HCT116 (cell line): ENCODE results near the gene PIGN. TPM values are rescaled to one million over a fixed set of nuclear protein-coding genes. Genes with fewer than 3 reads are reported as not detected.

Experiments
- ATAC-seq: fragments of 200-7000 bp; cut with Tn5 transposase; 2 replicates; pipeline ENCODE4 v1.9.1; 2020; ENCODE audit warnings: mild to moderate bottlenecking, moderate library complexity
- BruUV-seq: library from RNA; stranded (reverse); fragments of 400-500 nt; replicated peaks from 2 replicates; lab custom pipeline; 2021; lab: Mats Ljungman, UMichigan
- CTCF ChIA-PET: fragments of 300-600 bp; sonication (Branson Sonifier 250); formaldehyde crosslinking; loops from one replicate; lab custom pipeline; 2021; ENCODE audit warnings: antibody characterized with exemption; lab: Charles Lee
- POLR2A ChIA-PET: fragments of 300-600, 350-600 bp; sonication (Branson Sonifier 250); formaldehyde crosslinking; loops from one replicate; lab custom pipeline; 2021; ENCODE audit warnings: antibody characterized with exemption; lab: Charles Lee
- RAD21 ChIA-PET, 2 experiments: fragments of 300-600 bp; sonication (Branson Sonifier 250); formaldehyde crosslinking; loops; one replicate each; lab custom pipeline; 2023; ENCODE audit warnings: low total read pairs in 2 of 2; ENCODE audit not compliant: uncharacterized antibody in 2 of 2, unreplicated experiment in 2 of 2, low non-redundant PET in 1 of 2; lab: Charles Lee
- DNase-seq: peaks from one replicate; pipeline ENCODE4 v3.0.0-alpha.2; 2010; ENCODE audit warnings: low read depth, low spot score
- H2AFZ ChIP-seq: fragments of 200-600 bp; shearing (Covaris generic), sonication (generic); 2 replicates; pipeline ENCODE4 v1.6.1; 2017; ENCODE audit warnings: low read depth, mixed run types, mixed read lengths, antibody characterized with exemption, low read length; ENCODE audit not compliant: poor library complexity, severe bottlenecking
- H3K27ac ChIP-seq: 2 replicates; pipeline ENCODE4 v1.5.1; 2012; ENCODE audit warnings: low read depth, low read length
- H3K27me3 ChIP-seq: fragments of 200-600 bp; sonication (generic); 2 replicates; pipeline ENCODE4 v1.6.1; 2016; ENCODE audit warnings: mixed run types, low read length, mixed read lengths; ENCODE audit not compliant: insufficient read depth
- H3K36me3 ChIP-seq, 2 experiments: fragments of 200-500 bp in 1 of 2; fragments of 200-600 bp in 1 of 2; sonication (Bioruptor generic) in 1 of 2; sonication (generic) in 1 of 2; 2 replicates each; pipeline versions ENCODE4 v1.5.1 to v1.6.1; 2014 to 2016; ENCODE audit warnings: low read length in 2 of 2, inconsistent platforms in 1 of 2, mixed read lengths in 1 of 2, mixed run types in 1 of 2; ENCODE audit not compliant: insufficient read depth in 2 of 2, control insufficient read depth in 1 of 2
- H3K4me1 ChIP-seq, 2 experiments: fragments of 200-600 bp in 1 of 2; sonication (generic) in 1 of 2; 2 replicates each; pipeline versions ENCODE4 v1.5.1 to v1.6.1; 2012 to 2017; ENCODE audit warnings: low read length in 2 of 2, inconsistent platforms in 1 of 2, mild to moderate bottlenecking in 1 of 2, mixed read lengths in 1 of 2, mixed run types in 1 of 2, moderate library complexity in 1 of 2; ENCODE audit not compliant: insufficient read depth in 2 of 2, control insufficient read depth in 1 of 2
- H3K4me2 ChIP-seq: fragments of 200-600 bp; sonication (generic); 2 replicates; pipeline ENCODE4 v1.6.1; 2017; ENCODE audit warnings: mixed run types, low read length, mixed read lengths
- H3K4me3 ChIP-seq, 2 experiments: fragments of 200-600 bp in 1 of 2; sonication (generic) in 1 of 2; replicated peaks in 1 of 2; 2 replicates each; pipeline ENCODE4 v1.5.1; 2011 to 2016; ENCODE audit warnings: low read length in 2 of 2, control low read depth in 1 of 2, low read depth in 1 of 2, mild to moderate bottlenecking in 1 of 2, mixed read lengths in 1 of 2, mixed run types in 1 of 2
- H3K79me2 ChIP-seq: fragments of 200-600 bp; sonication (generic); 2 replicates; pipeline ENCODE4 v1.6.1; 2017; ENCODE audit warnings: mild to moderate bottlenecking, mixed run types, low read length, moderate library complexity, mixed read lengths; ENCODE audit not compliant: insufficient read depth
- H3K9ac ChIP-seq: fragments of 200-600 bp; sonication (generic); 2 replicates; pipeline ENCODE4 v1.6.1; 2016; ENCODE audit warnings: low read length, mixed read lengths
- H3K9me2 ChIP-seq: fragments of 200-600 bp; sonication (generic), shearing (Covaris generic); 2 replicates; pipeline ENCODE4 v1.6.1; 2017; ENCODE audit warnings: mixed run types, mild to moderate bottlenecking, moderate library complexity; ENCODE audit not compliant: insufficient read depth
- H3K9me3 ChIP-seq, 2 experiments: fragments of 200-500 bp in 1 of 2; fragments of 200-600 bp in 1 of 2; sonication (Bioruptor generic) in 1 of 2; sonication (generic) in 1 of 2; 2 replicates each; pipeline ENCODE4 v1.6.1; 2014 to 2017; ENCODE audit warnings: low read length in 2 of 2, mixed read lengths in 2 of 2, inconsistent platforms in 1 of 2, low read depth in 1 of 2, mild to moderate bottlenecking in 1 of 2, mixed run types in 1 of 2, moderate library complexity in 1 of 2; ENCODE audit not compliant: control insufficient read depth in 1 of 2, insufficient read depth in 1 of 2
- H4K20me1 ChIP-seq: fragments of 200-600 bp; sonication (generic), shearing (Covaris generic); 2 replicates; pipeline ENCODE4 v1.6.1; 2017; ENCODE audit warnings: mixed run types, mild to moderate bottlenecking, moderate library complexity; ENCODE audit not compliant: insufficient read depth
- CEBPB ChIP-seq: IDR thresholded peaks from 2 replicates; pipeline ENCODE4 v1.6.1; 2012; ENCODE audit warnings: low read depth
- EZH2phosphoT487 ChIP-seq: fragments of 200-600 bp; IDR thresholded peaks from 2 replicates; pipeline ENCODE4 v1.6.1; 2018; ENCODE audit warnings: antibody characterized with exemption, borderline replicate concordance
- FOSL1 ChIP-seq: IDR thresholded peaks from 2 replicates; pipeline ENCODE4 v1.6.1; 2012; ENCODE audit warnings: low read depth
- JUND ChIP-seq: IDR thresholded peaks from 2 replicates; pipeline ENCODE4 v1.6.1; 2012
- TCF7L2 ChIP-seq: IDR thresholded peaks from 2 replicates; pipeline ENCODE4 v1.7.0; 2011; ENCODE audit warnings: borderline replicate concordance, inconsistent platforms; ENCODE audit not compliant: insufficient read depth, insufficient read length; ENCODE audit errors: extremely low read depth
- ZBTB33 ChIP-seq: IDR thresholded peaks from 2 replicates; pipeline ENCODE4 v1.6.1; 2011; ENCODE audit warnings: mild to moderate bottlenecking, low read length, moderate library complexity; ENCODE audit not compliant: insufficient replicate concordance; ENCODE audit errors: extremely low read depth
- ZFX ChIP-seq: fragments of 450-650 bp; IDR thresholded peaks from 2 replicates; pipeline ENCODE4 v1.6.1; 2017
- ZNF274 ChIP-seq: fragments of 200-500 bp; sonication (Bioruptor generic); IDR thresholded peaks from 2 replicates; pipeline ENCODE4 v1.6.1; 2014; ENCODE audit warnings: mild to moderate bottlenecking, low read depth, low read length, inconsistent platforms
- intact Hi-C: fragments of 100-400 bp; cut with micrococcal nuclease; formaldehyde crosslinking; loops from 2 replicates; pipeline ENCODE4 v1.10.0; 2022
- total RNA-seq: library from RNA; stranded (reverse); gene quantifications from one replicate; pipeline ENCODE4 v1.2.1, GENCODE V29; 2021; ENCODE audit not compliant: unreplicated experiment
- TF ChIP-seq, protein P1 (sequence below), 3 experiments: fragments of 200-600 bp in 1 of 3; sonication (generic) in 1 of 3; IDR thresholded peaks in 2 of 3; conservative IDR thresholded peaks in 1 of 3; 2 replicates each; pipeline ENCODE4 v1.5.1; 2012 to 2017; ENCODE audit warnings: low read depth in 2 of 3, low read length in 2 of 3, antibody characterized with exemption in 1 of 3, borderline replicate concordance in 1 of 3, control low read depth in 1 of 3, mild to moderate bottlenecking in 1 of 3, mixed read lengths in 1 of 3, mixed run types in 1 of 3, moderate library complexity in 1 of 3; ENCODE audit not compliant: insufficient read depth in 1 of 3

PIGN gene
- total RNA-seq, 1 experiment from 2014 or later = 12.2 TPM

DNA sequence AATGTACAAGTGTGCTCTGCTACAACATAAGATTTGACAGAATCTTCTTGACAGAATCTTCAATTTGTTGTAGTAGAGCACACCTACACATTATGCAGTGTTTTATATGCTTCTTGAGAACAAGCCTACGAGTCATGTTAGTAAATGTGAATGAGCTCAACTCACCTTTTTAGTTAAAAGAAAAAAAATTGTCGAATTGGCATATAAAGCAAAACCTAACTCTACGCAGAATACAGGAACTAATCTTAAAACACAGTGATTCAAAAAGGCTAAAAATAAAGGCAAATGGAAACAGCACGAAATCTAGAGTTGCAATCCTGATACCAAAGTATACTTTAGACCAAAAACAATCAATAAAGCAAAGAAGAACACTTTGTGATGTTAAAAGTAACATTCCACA is 87.9 kb downstream of the PIGN start:
- Histone ChIP-seq H3K27me3 (no peaks in the 10 kb centered on the region), H4K20me1 (no peaks in the 10 kb centered on the region), H3K79me2 (no peaks in the 10 kb centered on the region), H3K4me1 (no peaks in the 10 kb centered on the region), H3K27ac (no peak overlapping the region), H3K9ac (no peak overlapping the region), H3K4me2 (no peak overlapping the region), H3K36me3 (0 out of 4 replicates have a peak, but pooled peaks cover 0 to 3% of the 10 kb centered on the region in 2 experiments), H3K4me3 (no peak overlapping the region), H3K9me2 (no peaks in the 10 kb centered on the region), H3K9me3 (no peaks in the 10 kb centered on the region), H2AFZ (no peak overlapping the region)
- BruUV-seq = no TSS peak
- TF ChIP-seq CEBPB (no peak), FOSL1 (no peak), JUND (no peak), ZBTB33 (no peak), TCF7L2 (no peak)
- intact Hi-C loops = no loop called here
- ChIA-PET CTCF (no interaction called here), RAD21 (no interaction called here), POLR2A (no interaction called here)
- no peak for ATAC-seq
- DNase-seq = no peak

DNA sequence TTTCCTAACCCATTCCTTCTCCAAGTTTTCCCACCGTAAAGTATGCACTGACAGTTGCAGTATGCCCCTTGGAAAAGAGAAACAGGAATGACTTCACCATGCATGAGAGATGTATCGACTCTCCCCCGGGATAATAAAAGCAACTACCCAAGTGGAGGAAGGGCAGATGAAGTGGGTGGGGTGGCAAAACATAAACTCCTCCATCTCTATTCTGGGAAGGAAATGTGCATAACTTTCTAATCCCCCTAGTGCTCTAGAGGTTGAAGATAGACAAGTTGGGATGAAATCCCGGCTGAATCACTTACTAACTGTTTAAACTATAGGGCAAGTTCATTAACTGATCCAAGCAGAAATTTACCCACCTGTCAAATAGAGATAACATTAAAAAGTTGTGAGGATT is 89.2 kb downstream of the PIGN start:
- no peaks in the 10 kb centered on the region for H3K9me2 ChIP-seq
- no peaks in the 10 kb centered on the region for H3K27me3 ChIP-seq
- no peak overlapping the region for H3K4me3 ChIP-seq
- H3K79me2 ChIP-seq = no peaks in the 10 kb centered on the region
- ChIA-PET CTCF (no interaction called here), RAD21 (no interaction called here), POLR2A (no interaction called here)
- H4K20me1 ChIP-seq = no peaks in the 10 kb centered on the region
- H2AFZ ChIP-seq = no peak overlapping the region
- no peak overlapping the region for H3K27ac ChIP-seq
- no peak overlapping the region for H3K4me2 ChIP-seq
- intact Hi-C loops = no loop called here
- no peaks in the 10 kb centered on the region for H3K4me1 ChIP-seq
- BruUV-seq = no TSS peak
- no peaks in the 10 kb centered on the region for H3K9me3 ChIP-seq
- ATAC-seq (no peak), DNase-seq (no peak)
- H3K36me3 ChIP-seq = 0 out of 4 replicates have a peak, but pooled peaks cover 0 to 3% of the 10 kb centered on the region in 2 experiments
- no peak overlapping the region for H3K9ac ChIP-seq
- TF ChIP-seq ZFX (no peak), ZNF274 (no peak), EZH2phosphoT487 (no peak)
- TF ChIP-seq, protein P1, sequence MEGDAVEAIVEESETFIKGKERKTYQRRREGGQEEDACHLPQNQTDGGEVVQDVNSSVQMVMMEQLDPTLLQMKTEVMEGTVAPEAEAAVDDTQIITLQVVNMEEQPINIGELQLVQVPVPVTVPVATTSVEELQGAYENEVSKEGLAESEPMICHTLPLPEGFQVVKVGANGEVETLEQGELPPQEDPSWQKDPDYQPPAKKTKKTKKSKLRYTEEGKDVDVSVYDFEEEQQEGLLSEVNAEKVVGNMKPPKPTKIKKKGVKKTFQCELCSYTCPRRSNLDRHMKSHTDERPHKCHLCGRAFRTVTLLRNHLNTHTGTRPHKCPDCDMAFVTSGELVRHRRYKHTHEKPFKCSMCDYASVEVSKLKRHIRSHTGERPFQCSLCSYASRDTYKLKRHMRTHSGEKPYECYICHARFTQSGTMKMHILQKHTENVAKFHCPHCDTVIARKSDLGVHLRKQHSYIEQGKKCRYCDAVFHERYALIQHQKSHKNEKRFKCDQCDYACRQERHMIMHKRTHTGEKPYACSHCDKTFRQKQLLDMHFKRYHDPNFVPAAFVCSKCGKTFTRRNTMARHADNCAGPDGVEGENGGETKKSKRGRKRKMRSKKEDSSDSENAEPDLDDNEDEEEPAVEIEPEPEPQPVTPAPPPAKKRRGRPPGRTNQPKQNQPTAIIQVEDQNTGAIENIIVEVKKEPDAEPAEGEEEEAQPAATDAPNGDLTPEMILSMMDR (IDR thresholded peaks at IDR 0.05 in 2 of 3, conservative IDR thresholded peaks at IDR 0.05 in 1 of 3; ENCODE audit: borderline replicate concordance in 1 of 3, insufficient read depth in 1 of 3, low read depth in 2 of 3, low read length in 2 of 3) = no peak
